HG03354 (cell line): Measurements from ENCODE around the gene KDM5B.
"Not testable (repeated sequence)": the region's sequence is repeated elsewhere in the genome, so short reads cannot be mapped to it uniquely, and the experiment has no call there.

Source experiments
- ATAC-seq: cut with Tn5 transposase; IDR thresholded peaks from one replicate; pipeline ENCODE4 v1.9.1; 2021; ENCODE audit warnings: mild to moderate bottlenecking; ENCODE audit not compliant: unreplicated experiment, poor library complexity, severe bottlenecking

Gene KDM5B

GRCh38 chr1:202723708-202724107 is 84.5 kb downstream of the KDM5B start:
- no peak for ATAC-seq

- not testable (repeated sequence) for ATAC-seq
These were observed 85.2 kb downstream of the KDM5B start for GRCh38 chr1:202723046-202723445.

GRCh38 chr1:202716654-202717053 is 91.6 kb downstream of the KDM5B start:
- ATAC-seq: no peak

- not testable (repeated sequence) for ATAC-seq
These were observed 94.0 kb downstream of the KDM5B start for GRCh38 chr1:202714202-202714601.

- ATAC-seq: no peak
These were observed 95.1 kb downstream of the KDM5B start for GRCh38 chr1:202713110-202713509.

GRCh38 chr1:202711949-202712635 is 96.1 kb downstream of the KDM5B start:
- ATAC-seq: no peak

GRCh38 chr1:202710070-202711045 is 97.9 kb downstream of the KDM5B start, which contains the start of gene SYT2:
Gene SYT2 (minus strand): TSS chr1:202710454. CDS start chr1:202605772, 104,682 bp downstream.
- no peak for ATAC-seq

- ATAC-seq: no peak
These were observed 98.8 kb downstream of the KDM5B start for GRCh38 chr1:202709276-202710041.

- ATAC-seq: no peak
These were observed 99.6 kb downstream of the KDM5B start for GRCh38 chr1:202708456-202709275.

GRCh38 chr1:202706851-202707250 is 101.4 kb downstream of the KDM5B start:
- no peak for ATAC-seq

GRCh38 chr1:202704601-202705000 is 103.6 kb downstream of the KDM5B start:
- ATAC-seq: no peak

- no peak for ATAC-seq
These were observed 105.0 kb downstream of the KDM5B start for GRCh38 chr1:202703191-202703590.

- ATAC-seq: no peak
These were observed 106.1 kb downstream of the KDM5B start for GRCh38 chr1:202702088-202702487.

- no peak for ATAC-seq
These were observed 107.0 kb downstream of the KDM5B start for GRCh38 chr1:202701200-202701599.

GRCh38 chr1:202700061-202700460 is 108.2 kb downstream of the KDM5B start:
- no peak for ATAC-seq

- ATAC-seq: no peak
These were observed 109.9 kb downstream of the KDM5B start for GRCh38 chr1:202698276-202698675.

GRCh38 chr1:202697038-202697437 is 111.2 kb downstream of the KDM5B start:
- ATAC-seq: no peak

- ATAC-seq: no peak
These were observed 113.9 kb downstream of the KDM5B start for GRCh38 chr1:202694314-202694713.

- no peak for ATAC-seq
These were observed 115.2 kb downstream of the KDM5B start for GRCh38 chr1:202692959-202693555.
